ENCODE data around the gene KIRREL3. TPM values are rescaled to one million over a fixed set of nuclear protein-coding genes. Genes with fewer than 3 reads are reported as not detected.

The KIRREL3 gene
- total RNA-seq, 1 donor from 2014 or later, result 0.26 TPM

DNA sequence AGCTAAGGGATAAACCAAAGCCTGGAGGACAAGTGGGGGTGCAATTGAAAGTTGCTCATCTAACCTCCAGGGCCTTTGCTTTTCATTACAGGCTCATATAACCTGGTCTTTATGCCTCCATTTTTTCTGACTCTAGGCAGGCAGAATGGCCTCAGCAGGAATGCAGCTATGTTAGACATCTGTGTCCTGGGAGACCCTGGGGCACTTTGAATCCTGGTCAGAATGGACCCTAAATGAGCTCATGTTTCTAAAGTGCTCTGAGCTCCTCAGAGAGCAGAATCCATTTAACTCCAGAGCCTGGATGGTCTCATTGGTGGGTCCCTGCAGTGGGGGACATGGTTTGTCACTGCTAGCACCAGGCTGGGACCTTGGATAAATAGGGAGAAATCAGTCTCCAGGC lies 177.3 kb downstream of the KIRREL3 start:
- Mint-ChIP-seq H3K9me3 (ENCODE audit: low read depth) (no peaks in the 10 kb centered on the region), H3K27ac (no peak overlapping the region), H3K4me1 (ENCODE audit: low read depth) (peaks cover 13% of the 10 kb centered on the region), H3K4me3 (ENCODE audit: low read depth) (no peak overlapping the region), H3K36me3 (ENCODE audit: insufficient read depth) (no peaks in the 10 kb centered on the region), H3K27me3 (peaks cover 72% of the 10 kb centered on the region)
- TF ChIP-seq, protein P1, sequence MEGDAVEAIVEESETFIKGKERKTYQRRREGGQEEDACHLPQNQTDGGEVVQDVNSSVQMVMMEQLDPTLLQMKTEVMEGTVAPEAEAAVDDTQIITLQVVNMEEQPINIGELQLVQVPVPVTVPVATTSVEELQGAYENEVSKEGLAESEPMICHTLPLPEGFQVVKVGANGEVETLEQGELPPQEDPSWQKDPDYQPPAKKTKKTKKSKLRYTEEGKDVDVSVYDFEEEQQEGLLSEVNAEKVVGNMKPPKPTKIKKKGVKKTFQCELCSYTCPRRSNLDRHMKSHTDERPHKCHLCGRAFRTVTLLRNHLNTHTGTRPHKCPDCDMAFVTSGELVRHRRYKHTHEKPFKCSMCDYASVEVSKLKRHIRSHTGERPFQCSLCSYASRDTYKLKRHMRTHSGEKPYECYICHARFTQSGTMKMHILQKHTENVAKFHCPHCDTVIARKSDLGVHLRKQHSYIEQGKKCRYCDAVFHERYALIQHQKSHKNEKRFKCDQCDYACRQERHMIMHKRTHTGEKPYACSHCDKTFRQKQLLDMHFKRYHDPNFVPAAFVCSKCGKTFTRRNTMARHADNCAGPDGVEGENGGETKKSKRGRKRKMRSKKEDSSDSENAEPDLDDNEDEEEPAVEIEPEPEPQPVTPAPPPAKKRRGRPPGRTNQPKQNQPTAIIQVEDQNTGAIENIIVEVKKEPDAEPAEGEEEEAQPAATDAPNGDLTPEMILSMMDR (IDR thresholded peaks at IDR 0.05; ENCODE audit: unreplicated experiment), result no peak
- DNase-seq (ENCODE audit: low spot score, unreplicated experiment), result no peak

- DNase-seq (ENCODE audit: low spot score, unreplicated experiment), result no peak
- H3K36me3 Mint-ChIP-seq (ENCODE audit: insufficient read depth), result no peaks in the 10 kb centered on the region
- H3K4me1 Mint-ChIP-seq (ENCODE audit: low read depth), result peaks cover 18% of the 10 kb centered on the region
- no peak overlapping the region for H3K4me3 Mint-ChIP-seq (ENCODE audit: low read depth)
- H3K27ac Mint-ChIP-seq, result no peak overlapping the region
- peaks cover 70% of the 10 kb centered on the region for H3K27me3 Mint-ChIP-seq
- TF ChIP-seq, protein P1 (IDR thresholded peaks at IDR 0.05; ENCODE audit: unreplicated experiment), result no peak
- no peaks in the 10 kb centered on the region for H3K9me3 Mint-ChIP-seq (ENCODE audit: low read depth)
Observed at GRCh38 chr11:126821827-126822226, 178.7 kb downstream of the KIRREL3 start.

- Mint-ChIP-seq H3K27ac (no peak overlapping the region), H3K27me3 (peaks cover 66% of the 10 kb centered on the region), H3K36me3 (ENCODE audit: insufficient read depth) (no peaks in the 10 kb centered on the region), H3K4me3 (ENCODE audit: low read depth) (no peak overlapping the region), H3K4me1 (ENCODE audit: low read depth) (peaks cover 18% of the 10 kb centered on the region), H3K9me3 (ENCODE audit: low read depth) (no peaks in the 10 kb centered on the region)
- TF ChIP-seq, protein P1 (IDR thresholded peaks at IDR 0.05; ENCODE audit: unreplicated experiment), result no peak
- DNase-seq (ENCODE audit: low spot score, unreplicated experiment), result no peak
Observed at GRCh38 chr11:126819194-126819593, 181.4 kb downstream of the KIRREL3 start.

GRCh38 chr11:126817523-126818450 lies 182.8 kb downstream of the KIRREL3 start:
- no peaks in the 10 kb centered on the region for H3K9me3 Mint-ChIP-seq (ENCODE audit: low read depth)
- no peak for DNase-seq (ENCODE audit: low spot score, unreplicated experiment)
- TF ChIP-seq, protein P1 (IDR thresholded peaks at IDR 0.05; ENCODE audit: unreplicated experiment), result no peak
- no peak overlapping the region for H3K4me3 Mint-ChIP-seq (ENCODE audit: low read depth)
- no peaks in the 10 kb centered on the region for H3K36me3 Mint-ChIP-seq (ENCODE audit: insufficient read depth)
- H3K27ac Mint-ChIP-seq, result no peak overlapping the region
- peaks cover 62% of the 10 kb centered on the region for H3K27me3 Mint-ChIP-seq
- peaks cover 10% of the 10 kb centered on the region for H3K4me1 Mint-ChIP-seq (ENCODE audit: low read depth)

DNA sequence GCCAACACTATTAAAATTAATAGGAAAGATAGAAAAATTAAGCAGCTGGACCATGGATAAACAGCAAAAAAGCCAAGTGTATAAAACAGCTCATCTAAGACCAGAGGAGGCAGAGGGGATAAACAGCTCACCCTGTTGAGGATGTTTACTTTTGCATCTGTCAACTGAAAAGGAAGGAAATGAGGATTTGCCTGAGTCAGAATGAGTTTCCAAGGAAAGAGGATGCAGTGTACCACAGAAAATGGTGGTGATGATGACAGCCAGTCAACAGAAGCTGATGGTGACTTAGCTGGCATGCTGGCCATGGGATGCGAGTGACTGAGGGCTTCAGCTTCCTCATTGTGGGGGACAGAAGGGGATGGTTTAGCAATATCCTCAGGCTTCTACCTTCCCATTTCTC lies 183.5 kb downstream of the KIRREL3 start:
- H3K27me3 Mint-ChIP-seq, result peaks cover 58% of the 10 kb centered on the region
- peaks cover 10% of the 10 kb centered on the region for H3K4me1 Mint-ChIP-seq (ENCODE audit: low read depth)
- no peak overlapping the region for H3K4me3 Mint-ChIP-seq (ENCODE audit: low read depth)
- no peak for DNase-seq (ENCODE audit: low spot score, unreplicated experiment)
- TF ChIP-seq, protein P1 (IDR thresholded peaks at IDR 0.05; ENCODE audit: unreplicated experiment), result no peak
- H3K9me3 Mint-ChIP-seq (ENCODE audit: low read depth), result no peaks in the 10 kb centered on the region
- H3K36me3 Mint-ChIP-seq (ENCODE audit: insufficient read depth), result no peaks in the 10 kb centered on the region
- no peak overlapping the region for H3K27ac Mint-ChIP-seq

All from progenitor cell of endocrine pancreas (in vitro differentiated cells).